GM12878 (cell line): Measurements from ENCODE around the gene TPBGL. TPM values are rescaled to one million over a fixed set of nuclear protein-coding genes. Genes with fewer than 3 reads are reported as not detected.

Experiments
- BACH1 ChIP-seq: fragments of 450-650 bp; IDR thresholded peaks from 2 replicates; pipeline ENCODE4 v1.6.1; 2017; ENCODE audit warnings: mild to moderate bottlenecking, borderline replicate concordance
- CBX3 ChIP-seq: fragments of 200-600 bp; sonication (generic); IDR thresholded peaks from 2 replicates; pipeline ENCODE4 v1.6.1; 2016; ENCODE audit warnings: low read depth, borderline replicate concordance
- CEBPB ChIP-seq, 2 experiments: fragments of 150-350 bp in 1 of 2; IDR thresholded peaks; 2 replicates each; pipeline ENCODE4 v1.6.1; 2012 to 2014; ENCODE audit warnings: low read depth in 2 of 2, low read length in 2 of 2, borderline replicate concordance in 1 of 2, inconsistent platforms in 1 of 2
- CHD2 ChIP-seq: IDR thresholded peaks from 2 replicates; pipeline ENCODE4 v1.6.1; 2011; ENCODE audit warnings: low read depth, low read length, improper control_type of control experiment, borderline replicate concordance
- CREM ChIP-seq: IDR thresholded peaks from 2 replicates; pipeline ENCODE4 v1.6.1; 2014; ENCODE audit warnings: antibody characterized with exemption, low read depth
- ETV6 ChIP-seq, 2 experiments: fragments of 450-650 bp in 1 of 2; IDR thresholded peaks in 1 of 2; conservative IDR thresholded peaks in 1 of 2; 2 replicates each; pipeline ENCODE4 v1.6.1; 2014; ENCODE audit warnings: antibody characterized with exemption in 1 of 2, borderline replicate concordance in 1 of 2, low read depth in 1 of 2, mild to moderate bottlenecking in 1 of 2, moderate library complexity in 1 of 2
- FOXK2 ChIP-seq: fragments of 450-650 bp; IDR thresholded peaks from 2 replicates; pipeline ENCODE4 v1.6.1; 2017; ENCODE audit warnings: mild to moderate bottlenecking, moderate library complexity
- HDAC2 ChIP-seq: fragments of 200-600 bp; sonication (generic); IDR thresholded peaks from 2 replicates; pipeline ENCODE4 v1.6.1; 2017
- IKZF1 ChIP-seq: fragments of 450-650 bp; conservative IDR thresholded peaks from 2 replicates; pipeline ENCODE4 v1.6.1; 2017; ENCODE audit warnings: antibody characterized with exemption, mild to moderate bottlenecking
- NR2C2 ChIP-seq: IDR thresholded peaks from 2 replicates; pipeline ENCODE4 v1.6.1; 2011; ENCODE audit warnings: borderline replicate concordance, low read depth; ENCODE audit not compliant: control insufficient read depth, insufficient read length
- RB1 ChIP-seq: fragments of 450-650 bp; formaldehyde crosslinking; IDR thresholded peaks from 2 replicates; pipeline ENCODE4 v1.6.1; 2017; ENCODE audit warnings: mild to moderate bottlenecking, borderline replicate concordance
- RELA ChIP-seq: fragments of 450-650 bp; IDR thresholded peaks from 2 replicates; pipeline ENCODE4 v1.8.0; 2014; ENCODE audit warnings: borderline replicate concordance; ENCODE audit not compliant: partially characterized antibody
- SMC3 ChIP-seq: IDR thresholded peaks from 2 replicates; pipeline ENCODE4 v1.6.1; 2011; ENCODE audit warnings: low read length, improper control_type of control experiment, borderline replicate concordance
- SPI1 ChIP-seq: IDR thresholded peaks from 2 replicates; pipeline ENCODE4 v1.6.1; 2011; ENCODE audit warnings: low read depth, mild to moderate bottlenecking, low read length, moderate library complexity, borderline replicate concordance; ENCODE audit not compliant: insufficient read depth
- SREBF2 ChIP-seq: IDR thresholded peaks from 2 replicates; pipeline ENCODE4 v1.6.1; 2012; ENCODE audit warnings: mild to moderate bottlenecking, low read length
- SRF ChIP-seq, 2 experiments: IDR thresholded peaks; 2 replicates each; pipeline ENCODE4 v1.6.1; 2011; ENCODE audit warnings: low read depth in 2 of 2, low read length in 2 of 2, mild to moderate bottlenecking in 1 of 2, moderate library complexity in 1 of 2
- polyA plus RNA-seq, 11 experiments: library from polyadenylated mRNA; depleted of rRNA in 4 of 11; unstranded in 6 of 11; stranded (reverse) in 5 of 11; fragments of >200 nt; fragmentation: Nextera tagmentation in 4 of 11; fragmentation: Illumina TruSeq in 1 of 11; extraction: Ambion mirVana in 4 of 11; extraction: Trizol in 1 of 11; gene quantifications; 1 replicate in 1 of 11; 2 replicates in 10 of 11; pipeline versions ENCODE4 v1.2.1 to v1.2.3, GENCODE V29; 2011 to 2016; ENCODE audit warnings: inconsistent platforms in 2 of 11, missing spikeins in 2 of 11, low read depth in 1 of 11
- total RNA-seq, 4 experiments: library from RNA; depleted of rRNA in 3 of 4; stranded (reverse); fragments of >200 nt in 3 of 4; fragmentation: Illumina TruSeq in 1 of 4; extraction: Trizol in 1 of 4; gene quantifications; 2 replicates each; pipeline versions ENCODE4 v1.2.1 to v1.2.3, GENCODE V29; 2013 to 2021
- TF ChIP-seq, protein P1 (sequence below): IDR thresholded peaks from 2 replicates; pipeline ENCODE4 v1.6.1; 2012; ENCODE audit warnings: improper control_type of control experiment, low read depth, low read length; ENCODE audit not compliant: insufficient replicate concordance
- TF ChIP-seq, protein P2 (sequence below): IDR thresholded peaks from 2 replicates; pipeline ENCODE4 v1.6.1; 2011; ENCODE audit warnings: mild to moderate bottlenecking, low read depth, low read length, moderate library complexity; ENCODE audit not compliant: insufficient replicate concordance
- TF ChIP-seq, protein P3 (sequence below): IDR thresholded peaks from 2 replicates; pipeline ENCODE4 v1.6.1; 2012; ENCODE audit warnings: mild to moderate bottlenecking, low read depth, low read length

The TPBGL gene
- total and polyA plus RNA-seq, 10 of the 15 experiments (the other 5 are each of a cell fraction or from before 2014, with no cell fraction given) = not detected

DNA sequence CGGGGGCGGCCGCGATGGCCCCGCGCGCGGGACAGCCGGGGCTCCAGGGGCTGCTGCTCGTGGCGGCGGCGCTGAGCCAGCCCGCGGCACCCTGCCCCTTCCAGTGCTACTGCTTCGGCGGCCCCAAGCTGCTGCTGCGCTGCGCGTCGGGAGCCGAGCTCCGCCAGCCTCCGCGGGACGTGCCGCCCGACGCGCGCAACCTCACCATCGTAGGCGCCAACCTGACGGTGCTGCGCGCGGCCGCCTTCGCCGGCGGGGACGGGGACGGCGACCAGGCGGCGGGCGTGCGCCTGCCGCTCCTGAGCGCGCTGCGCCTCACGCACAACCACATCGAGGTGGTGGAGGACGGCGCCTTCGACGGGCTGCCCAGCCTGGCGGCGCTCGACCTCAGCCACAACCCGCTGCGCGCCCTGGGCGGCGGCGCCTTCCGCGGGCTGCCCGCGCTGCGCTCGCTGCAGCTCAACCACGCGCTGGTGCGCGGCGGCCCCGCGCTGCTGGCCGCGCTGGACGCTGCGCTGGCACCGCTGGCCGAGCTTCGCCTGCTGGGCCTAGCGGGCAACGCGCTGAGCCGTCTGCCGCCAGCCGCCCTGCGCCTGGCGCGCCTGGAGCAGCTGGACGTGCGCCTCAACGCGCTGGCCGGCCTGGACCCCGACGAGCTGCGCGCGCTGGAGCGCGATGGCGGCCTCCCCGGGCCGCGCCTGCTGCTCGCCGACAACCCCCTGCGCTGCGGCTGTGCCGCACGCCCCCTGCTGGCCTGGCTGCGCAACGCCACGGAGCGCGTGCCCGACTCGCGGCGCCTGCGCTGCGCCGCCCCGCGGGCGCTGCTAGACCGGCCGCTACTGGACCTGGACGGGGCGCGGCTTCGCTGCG is 697 bp downstream of the TPBGL start (continued):
- TF ChIP-seq, protein P1, sequence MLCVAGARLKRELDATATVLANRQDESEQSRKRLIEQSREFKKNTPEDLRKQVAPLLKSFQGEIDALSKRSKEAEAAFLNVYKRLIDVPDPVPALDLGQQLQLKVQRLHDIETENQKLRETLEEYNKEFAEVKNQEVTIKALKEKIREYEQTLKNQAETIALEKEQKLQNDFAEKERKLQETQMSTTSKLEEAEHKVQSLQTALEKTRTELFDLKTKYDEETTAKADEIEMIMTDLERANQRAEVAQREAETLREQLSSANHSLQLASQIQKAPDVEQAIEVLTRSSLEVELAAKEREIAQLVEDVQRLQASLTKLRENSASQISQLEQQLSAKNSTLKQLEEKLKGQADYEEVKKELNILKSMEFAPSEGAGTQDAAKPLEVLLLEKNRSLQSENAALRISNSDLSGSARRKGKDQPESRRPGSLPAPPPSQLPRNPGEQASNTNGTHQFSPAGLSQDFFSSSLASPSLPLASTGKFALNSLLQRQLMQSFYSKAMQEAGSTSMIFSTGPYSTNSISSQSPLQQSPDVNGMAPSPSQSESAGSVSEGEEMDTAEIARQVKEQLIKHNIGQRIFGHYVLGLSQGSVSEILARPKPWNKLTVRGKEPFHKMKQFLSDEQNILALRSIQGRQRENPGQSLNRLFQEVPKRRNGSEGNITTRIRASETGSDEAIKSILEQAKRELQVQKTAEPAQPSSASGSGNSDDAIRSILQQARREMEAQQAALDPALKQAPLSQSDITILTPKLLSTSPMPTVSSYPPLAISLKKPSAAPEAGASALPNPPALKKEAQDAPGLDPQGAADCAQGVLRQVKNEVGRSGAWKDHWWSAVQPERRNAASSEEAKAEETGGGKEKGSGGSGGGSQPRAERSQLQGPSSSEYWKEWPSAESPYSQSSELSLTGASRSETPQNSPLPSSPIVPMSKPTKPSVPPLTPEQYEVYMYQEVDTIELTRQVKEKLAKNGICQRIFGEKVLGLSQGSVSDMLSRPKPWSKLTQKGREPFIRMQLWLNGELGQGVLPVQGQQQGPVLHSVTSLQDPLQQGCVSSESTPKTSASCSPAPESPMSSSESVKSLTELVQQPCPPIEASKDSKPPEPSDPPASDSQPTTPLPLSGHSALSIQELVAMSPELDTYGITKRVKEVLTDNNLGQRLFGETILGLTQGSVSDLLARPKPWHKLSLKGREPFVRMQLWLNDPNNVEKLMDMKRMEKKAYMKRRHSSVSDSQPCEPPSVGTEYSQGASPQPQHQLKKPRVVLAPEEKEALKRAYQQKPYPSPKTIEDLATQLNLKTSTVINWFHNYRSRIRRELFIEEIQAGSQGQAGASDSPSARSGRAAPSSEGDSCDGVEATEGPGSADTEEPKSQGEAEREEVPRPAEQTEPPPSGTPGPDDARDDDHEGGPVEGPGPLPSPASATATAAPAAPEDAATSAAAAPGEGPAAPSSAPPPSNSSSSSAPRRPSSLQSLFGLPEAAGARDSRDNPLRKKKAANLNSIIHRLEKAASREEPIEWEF = no peak
- TF ChIP-seq FOXK2 = no peak
- TF ChIP-seq SPI1 = no peak
- TF ChIP-seq BACH1 = 0 out of 2 replicates have a peak, but pooled peaks have one; percentile 36
- no peak for TF ChIP-seq SRF (IDR thresholded peaks at IDR 0.05; ENCODE audit: low read depth in 2 of 2, low read length in 2 of 2)
- TF ChIP-seq RB1 = no peak
- TF ChIP-seq IKZF1 = peak; percentile 65
- TF ChIP-seq, protein P2, sequence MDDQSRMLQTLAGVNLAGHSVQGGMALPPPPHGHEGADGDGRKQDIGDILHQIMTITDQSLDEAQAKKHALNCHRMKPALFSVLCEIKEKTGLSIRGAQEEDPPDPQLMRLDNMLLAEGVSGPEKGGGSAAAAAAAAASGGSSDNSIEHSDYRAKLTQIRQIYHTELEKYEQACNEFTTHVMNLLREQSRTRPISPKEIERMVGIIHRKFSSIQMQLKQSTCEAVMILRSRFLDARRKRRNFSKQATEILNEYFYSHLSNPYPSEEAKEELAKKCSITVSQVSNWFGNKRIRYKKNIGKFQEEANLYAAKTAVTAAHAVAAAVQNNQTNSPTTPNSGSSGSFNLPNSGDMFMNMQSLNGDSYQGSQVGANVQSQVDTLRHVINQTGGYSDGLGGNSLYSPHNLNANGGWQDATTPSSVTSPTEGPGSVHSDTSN = no peak
- no peak for TF ChIP-seq NR2C2
- TF ChIP-seq ETV6 (conservative IDR thresholded peaks at IDR 0.05 in 1 of 2, IDR thresholded peaks at IDR 0.05 in 1 of 2; ENCODE audit: borderline replicate concordance in 1 of 2, low read depth in 1 of 2) = no peak
- TF ChIP-seq CBX3 = no peak
- TF ChIP-seq CREM = no peak; the same call in 1 of the 2 replicates
- TF ChIP-seq CHD2 = no peak
- peak; percentile 52 for TF ChIP-seq SMC3
- TF ChIP-seq, protein P3, sequence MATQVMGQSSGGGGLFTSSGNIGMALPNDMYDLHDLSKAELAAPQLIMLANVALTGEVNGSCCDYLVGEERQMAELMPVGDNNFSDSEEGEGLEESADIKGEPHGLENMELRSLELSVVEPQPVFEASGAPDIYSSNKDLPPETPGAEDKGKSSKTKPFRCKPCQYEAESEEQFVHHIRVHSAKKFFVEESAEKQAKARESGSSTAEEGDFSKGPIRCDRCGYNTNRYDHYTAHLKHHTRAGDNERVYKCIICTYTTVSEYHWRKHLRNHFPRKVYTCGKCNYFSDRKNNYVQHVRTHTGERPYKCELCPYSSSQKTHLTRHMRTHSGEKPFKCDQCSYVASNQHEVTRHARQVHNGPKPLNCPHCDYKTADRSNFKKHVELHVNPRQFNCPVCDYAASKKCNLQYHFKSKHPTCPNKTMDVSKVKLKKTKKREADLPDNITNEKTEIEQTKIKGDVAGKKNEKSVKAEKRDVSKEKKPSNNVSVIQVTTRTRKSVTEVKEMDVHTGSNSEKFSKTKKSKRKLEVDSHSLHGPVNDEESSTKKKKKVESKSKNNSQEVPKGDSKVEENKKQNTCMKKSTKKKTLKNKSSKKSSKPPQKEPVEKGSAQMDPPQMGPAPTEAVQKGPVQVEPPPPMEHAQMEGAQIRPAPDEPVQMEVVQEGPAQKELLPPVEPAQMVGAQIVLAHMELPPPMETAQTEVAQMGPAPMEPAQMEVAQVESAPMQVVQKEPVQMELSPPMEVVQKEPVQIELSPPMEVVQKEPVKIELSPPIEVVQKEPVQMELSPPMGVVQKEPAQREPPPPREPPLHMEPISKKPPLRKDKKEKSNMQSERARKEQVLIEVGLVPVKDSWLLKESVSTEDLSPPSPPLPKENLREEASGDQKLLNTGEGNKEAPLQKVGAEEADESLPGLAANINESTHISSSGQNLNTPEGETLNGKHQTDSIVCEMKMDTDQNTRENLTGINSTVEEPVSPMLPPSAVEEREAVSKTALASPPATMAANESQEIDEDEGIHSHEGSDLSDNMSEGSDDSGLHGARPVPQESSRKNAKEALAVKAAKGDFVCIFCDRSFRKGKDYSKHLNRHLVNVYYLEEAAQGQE = no peak
- no peak for TF ChIP-seq SREBF2
- TF ChIP-seq RELA = no peak
- no peak for TF ChIP-seq HDAC2
- TF ChIP-seq CEBPB (IDR thresholded peaks at IDR 0.05; ENCODE audit: borderline replicate concordance in 1 of 2, low read depth in 2 of 2, low read length in 2 of 2) = no peak
